IMR-90 (cell line): ENCODE data around the gene CCN2. TPM values are rescaled to one million over a fixed set of nuclear protein-coding genes. Genes with fewer than 3 reads are reported as not detected.

ENCODE experiments used
- ATAC-seq: fragments of 200-7000 bp; cut with Tn5 transposase; 2 replicates; pipeline ENCODE4 v1.9.1; 2020; ENCODE audit warnings: low read depth, mild to moderate bottlenecking, moderate library complexity
- BruUV-seq: library from RNA; stranded (reverse); fragments of 400-500 nt; replicated peaks from 2 replicates; lab custom pipeline; 2021; lab: Mats Ljungman, UMichigan
- CTCF ChIA-PET: fragments of 300-600 bp; formaldehyde crosslinking; extraction: SDS; loops from one replicate; lab custom pipeline; 2021; ENCODE audit warnings: antibody characterized with exemption; lab: Yijun Ruan, JAX
- POLR2A ChIA-PET: fragments of 300-600 bp; sonication (Branson Sonifier 250); formaldehyde crosslinking; loops from one replicate; lab custom pipeline; 2022; ENCODE audit warnings: antibody characterized with exemption; ENCODE audit not compliant: unreplicated experiment; lab: Charles Lee
- DNase-seq: peaks from one replicate; pipeline ENCODE4 v3.0.0; 2013
- H2AFZ ChIP-seq: replicated peaks from 2 replicates; pipeline ENCODE3; 2013; ENCODE audit warnings: low read length, mild to moderate bottlenecking; ENCODE audit not compliant: poor library complexity
- H2AK5ac ChIP-seq: 2 replicates; pipeline ENCODE4 v1.6.1; 2013; ENCODE audit warnings: low read depth, low read length, inconsistent platforms
- H2AK9ac ChIP-seq: replicated peaks from 2 replicates; pipeline ENCODE3; 2013; ENCODE audit warnings: mild to moderate bottlenecking, low read depth, low read length, moderate library complexity; ENCODE audit not compliant: poor library complexity
- H2BK120ac ChIP-seq: 2 replicates; pipeline ENCODE4 v1.6.1; 2013; ENCODE audit warnings: low read depth, low read length, inconsistent platforms
- H2BK15ac ChIP-seq: 3 replicates; pipeline ENCODE4 v1.6.1; 2013; ENCODE audit warnings: low read depth, low read length, inconsistent platforms
- H2BK20ac ChIP-seq: 2 replicates; pipeline ENCODE4 v1.6.1; 2013; ENCODE audit warnings: low read depth, mild to moderate bottlenecking, inconsistent platforms, low read length, moderate library complexity
- H2BK5ac ChIP-seq: 2 replicates; pipeline ENCODE4 v1.6.1; 2013; ENCODE audit warnings: mild to moderate bottlenecking, low read depth, low read length, inconsistent platforms; ENCODE audit not compliant: poor library complexity, severe bottlenecking
- H3K14ac ChIP-seq: replicated peaks from 2 replicates; pipeline ENCODE4 v1.6.1; 2013; ENCODE audit warnings: low read depth, low read length, inconsistent platforms
- H3K18ac ChIP-seq: 2 replicates; pipeline ENCODE4 v1.6.1; 2013; ENCODE audit warnings: low read depth, low read length, control low read depth
- H3K23ac ChIP-seq: 2 replicates; pipeline ENCODE4 v1.6.1; 2013; ENCODE audit warnings: low read depth, low read length, inconsistent platforms
- H3K27ac ChIP-seq: 2 replicates; pipeline ENCODE4 v1.5.1; 2013; ENCODE audit warnings: mild to moderate bottlenecking, control low read depth, low read length; ENCODE audit not compliant: insufficient read depth
- H3K27me3 ChIP-seq: 2 replicates; pipeline ENCODE4 v1.6.1; 2013; ENCODE audit warnings: low read length; ENCODE audit not compliant: control insufficient read depth, insufficient read depth
- H3K36me3 ChIP-seq: 2 replicates; pipeline ENCODE4 v1.6.1; 2013; ENCODE audit warnings: low read length, mixed read lengths; ENCODE audit not compliant: control insufficient read depth, insufficient read depth
- H3K4ac ChIP-seq: 2 replicates; pipeline ENCODE4 v1.6.1; 2013; ENCODE audit warnings: low read depth, low read length, inconsistent platforms
- H3K4me1 ChIP-seq: 2 replicates; pipeline ENCODE4 v1.6.1; 2013; ENCODE audit warnings: low read length, mixed read lengths; ENCODE audit not compliant: control insufficient read depth, insufficient read depth
- H3K4me2 ChIP-seq: 2 replicates; pipeline ENCODE4 v1.6.1; 2013; ENCODE audit warnings: low read depth, mild to moderate bottlenecking, control low read depth, low read length, moderate library complexity
- H3K4me3 ChIP-seq: 2 replicates; pipeline ENCODE4 v1.5.1; 2013; ENCODE audit warnings: low read depth, mild to moderate bottlenecking, control low read depth, low read length, moderate library complexity; ENCODE audit not compliant: insufficient read depth
- H3K56ac ChIP-seq: 2 replicates; pipeline ENCODE4 v1.6.1; 2013; ENCODE audit warnings: low read length, inconsistent platforms; ENCODE audit not compliant: insufficient read depth; ENCODE audit errors: extremely low read depth
- H3K79me1 ChIP-seq, 2 experiments: 2 replicates each; pipeline ENCODE4 v1.6.1; 2013; ENCODE audit warnings: low read length in 2 of 2, inconsistent platforms in 1 of 2, low read depth in 1 of 2
- H3K9ac ChIP-seq: 2 replicates; pipeline ENCODE4 v1.6.1; 2013; ENCODE audit warnings: low read depth, low read length, control low read depth
- H3K9me1 ChIP-seq: 2 replicates; pipeline ENCODE4 v1.6.1; 2013; ENCODE audit warnings: low read length, inconsistent platforms; ENCODE audit not compliant: insufficient read depth
- H3K9me3 ChIP-seq: 2 replicates; pipeline ENCODE4 v1.6.1; 2013; ENCODE audit warnings: low read length; ENCODE audit not compliant: control insufficient read depth, insufficient read depth
- H4K20me1 ChIP-seq: 2 replicates; pipeline ENCODE4 v1.6.1; 2013; ENCODE audit warnings: low read length, inconsistent platforms; ENCODE audit not compliant: insufficient read depth
- H4K5ac ChIP-seq: 2 replicates; pipeline ENCODE4 v1.6.1; 2013; ENCODE audit warnings: mild to moderate bottlenecking, low read depth, low read length, control low read depth
- H4K8ac ChIP-seq, 2 experiments: 2 replicates each; pipeline ENCODE4 v1.6.1; 2013; ENCODE audit warnings: low read depth in 2 of 2, low read length in 2 of 2, control low read depth in 1 of 2, inconsistent platforms in 1 of 2
- H4K91ac ChIP-seq: 2 replicates; pipeline ENCODE4 v1.6.1; 2013; ENCODE audit warnings: low read depth, low read length, inconsistent platforms; ENCODE audit not compliant: insufficient read depth
- BHLHE40 ChIP-seq: fragments of 150-350 bp; IDR thresholded peaks from 2 replicates; pipeline ENCODE4 v1.6.1; 2016; ENCODE audit warnings: mild to moderate bottlenecking, low read depth, low read length
- CHD1 ChIP-seq: IDR thresholded peaks from 2 replicates; pipeline ENCODE4 v1.6.1; 2012; ENCODE audit warnings: low read depth, low read length, improper control_type of control experiment
- CTCF ChIP-seq: conservative IDR thresholded peaks from 2 replicates; pipeline ENCODE4 v1.5.1; 2012; ENCODE audit warnings: mild to moderate bottlenecking, low read depth, low read length, improper control_type of control experiment
- ELK1 ChIP-seq: fragments of 150-350 bp; IDR thresholded peaks from 2 replicates; pipeline ENCODE4 v1.6.1; 2016; ENCODE audit warnings: low read depth, mild to moderate bottlenecking, low read length, moderate library complexity, borderline replicate concordance
- MAFK ChIP-seq: IDR thresholded peaks from 2 replicates; pipeline ENCODE4 v1.6.1; 2012; ENCODE audit warnings: low read depth, low read length, improper control_type of control experiment
- MAZ ChIP-seq: IDR thresholded peaks from 2 replicates; pipeline ENCODE4 v1.6.1; 2012; ENCODE audit warnings: low read depth, mild to moderate bottlenecking, low read length, improper control_type of control experiment, moderate library complexity, borderline replicate concordance
- NFE2L2 ChIP-seq: fragments of 150-350 bp; IDR thresholded peaks from 2 replicates; pipeline ENCODE4 v1.6.1; 2016; ENCODE audit warnings: low read depth, mild to moderate bottlenecking, low read length
- POLR2A ChIP-seq: IDR thresholded peaks from 2 replicates; pipeline ENCODE4 v1.6.1; 2012; ENCODE audit warnings: mild to moderate bottlenecking, low read depth, low read length
- RAD21 ChIP-seq: IDR thresholded peaks from 2 replicates; pipeline ENCODE4 v1.6.1; 2012; ENCODE audit warnings: low read length, improper control_type of control experiment
- RCOR1 ChIP-seq: IDR thresholded peaks from 2 replicates; pipeline ENCODE4 v1.6.1; 2012; ENCODE audit warnings: mild to moderate bottlenecking, low read length, improper control_type of control experiment; ENCODE audit not compliant: insufficient replicate concordance
- USF2 ChIP-seq: fragments of 150-350 bp; IDR thresholded peaks from 2 replicates; pipeline ENCODE4 v1.6.1; 2017; ENCODE audit warnings: mild to moderate bottlenecking, antibody characterized with exemption, low read length, low read depth
- WGBS, 2 experiments: methylation state at CpG; one replicate each; pipeline versions ENCODE4 v1.1.5 to v1.1.7; 2013; ENCODE audit warnings: missing lambda C conversion rate in 2 of 2; ENCODE audit not compliant: insufficient read length in 1 of 2; ENCODE audit errors: extremely low coverage in 2 of 2; 5-methylcytosine and 5-hydroxymethylcytosine counted together
- dilution Hi-C: fragments of 300-500 bp; cut with HindIII; formaldehyde crosslinking; loops from one replicate; pipeline ENCODE4 v1.14.3; 2018; ENCODE audit warnings: low sequenced_read_pairs; ENCODE audit not compliant: unreplicated experiment
- in situ Hi-C: fragments of 300-500 bp; cut with MboI; formaldehyde crosslinking; loops from 3 replicates; pipeline ENCODE4 v1.14.3; 2019; ENCODE audit warnings: low sequenced_read_pairs, inconsistent platforms, mixed read lengths
- intact Hi-C: fragments of 100-400 bp; cut with micrococcal nuclease; formaldehyde crosslinking; loops from 2 replicates; pipeline ENCODE4 v1.10.0; 2022
- polyA plus RNA-seq, 3 experiments: library from polyadenylated mRNA; depleted of rRNA; stranded (reverse); fragments of >200 nt; gene quantifications; 2 replicates each; pipeline ENCODE4 v1.2.3, GENCODE V29; 2012; ENCODE audit warnings: low replicate concordance in 1 of 3
- total RNA-seq: library from RNA; depleted of rRNA; stranded (reverse); fragments of >200 nt; gene quantifications from 2 replicates; pipeline ENCODE4 v1.2.3, GENCODE V29; 2012

CCN2 gene
- total and polyA plus RNA-seq, 2 of the 4 experiments (the other 2 are of a cell fraction), result 148 to 1,205 TPM

- Histone ChIP-seq H3K79me1 (no peaks in the 10 kb centered on the region), H2BK120ac (no peak overlapping the region), H3K14ac (no peak overlapping the region), H3K4me2 (no peak overlapping the region), H2BK5ac (no peak overlapping the region), H2AK5ac (no peak overlapping the region), H3K27ac (no peak overlapping the region), H3K9me1 (0 out of 2 replicates have a peak, but pooled peaks cover 3% of the 10 kb centered on the region), H3K18ac (no peak overlapping the region), H3K4ac (no peak overlapping the region), H3K36me3 (no peaks in the 10 kb centered on the region), H4K5ac (no peak overlapping the region), H3K4me1 (peaks cover 3% of the 10 kb centered on the region), H3K9ac (no peak overlapping the region), H3K9me3 (no peaks in the 10 kb centered on the region), H3K56ac (no peak overlapping the region), H2BK20ac (no peak overlapping the region), H3K4me3 (no peak overlapping the region), H4K20me1 (no peaks in the 10 kb centered on the region), H3K27me3 (no peaks in the 10 kb centered on the region), H4K91ac (no peak overlapping the region), H2AFZ (no peak overlapping the region), H2BK15ac (no peak overlapping the region), H3K23ac (no peak overlapping the region), H4K8ac (no peak overlapping the region), H2AK9ac (no peak overlapping the region)
- no TSS peak for BruUV-seq
- ChIA-PET POLR2A (interaction anchor here (0.6 kb wide), 1 partner anchor 33 kb away, joined by 3 read pairs; the partner anchor contains the start of gene CCN2), CTCF (interaction anchor here (0.8 to 1.2 kb wide), 3 partner anchors 13 to 380 kb away, joined by 3 to 5 read pairs (median 5); no protein-coding TSS in a partner anchor)
- ATAC-seq (no peak), DNase-seq (no peak)
- no peak for TF ChIP-seq BHLHE40
- no peak for TF ChIP-seq CHD1
- no peak for TF ChIP-seq CTCF
- TF ChIP-seq RCOR1, result no peak
- no peak for TF ChIP-seq USF2
- no peak for TF ChIP-seq ELK1
- TF ChIP-seq MAFK, result no peak
- no peak for TF ChIP-seq POLR2A
- no peak for TF ChIP-seq MAZ
- TF ChIP-seq NFE2L2, result no peak
- TF ChIP-seq RAD21, result no peak
- WGBS, 2 experiments, result 86% methylated on average over 2 of the region's 6 CpGs; no CpG with 5 or more reads in 1 of the 2 experiments
- in situ Hi-C loops, result loop anchor here (5.0 kb wide), 1 partner anchor 564 kb away; no protein-coding TSS in a partner anchor
- dilution Hi-C loops, result no loop called here
- intact Hi-C loops, result no loop called here
Measured at GRCh38 chr6:131917763-131918649, 33.2 kb downstream of the CCN2 start.
